Loucy (cell line): ENCODE data around the gene CCDC38.
"Not testable (repeated sequence)": the region's sequence is repeated elsewhere in the genome, so short reads cannot be mapped to it uniquely, and the experiment has no call there.

Source experiments
- EZH2phosphoT487 ChIP-seq: fragments of 200-600 bp; IDR thresholded peaks from 2 replicates; pipeline ENCODE4 v1.6.1; 2018; ENCODE audit warnings: antibody characterized with exemption, mild to moderate bottlenecking, moderate library complexity, borderline replicate concordance
- TF ChIP-seq, protein P1 (sequence below): fragments of 200-600 bp; sonication (generic); conservative IDR thresholded peaks from 2 replicates; pipeline ENCODE4 v1.5.1; 2014; ENCODE audit warnings: mild to moderate bottlenecking, antibody characterized with exemption, low read length

DNA sequence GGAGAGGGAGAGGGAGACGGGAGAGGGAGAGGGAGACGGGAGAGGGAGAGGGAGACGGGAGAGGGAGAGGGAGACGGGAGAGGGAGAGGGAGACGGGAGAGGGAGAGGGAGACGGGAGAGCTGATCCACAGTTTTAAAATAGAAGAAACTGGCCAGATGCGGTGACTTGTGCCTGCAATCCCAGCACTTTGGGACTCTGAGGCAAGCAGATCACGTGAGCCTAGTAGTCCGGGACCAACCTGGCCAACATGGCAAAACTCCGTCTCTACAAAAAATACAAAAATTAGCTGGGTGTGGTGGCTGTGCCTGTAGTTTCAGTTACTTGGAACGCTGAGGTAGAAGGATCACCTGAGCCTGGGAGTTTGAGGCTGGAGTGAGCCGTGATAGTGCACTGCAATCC is 100.0 kb downstream of the CCDC38 start:
- TF ChIP-seq, protein P1, sequence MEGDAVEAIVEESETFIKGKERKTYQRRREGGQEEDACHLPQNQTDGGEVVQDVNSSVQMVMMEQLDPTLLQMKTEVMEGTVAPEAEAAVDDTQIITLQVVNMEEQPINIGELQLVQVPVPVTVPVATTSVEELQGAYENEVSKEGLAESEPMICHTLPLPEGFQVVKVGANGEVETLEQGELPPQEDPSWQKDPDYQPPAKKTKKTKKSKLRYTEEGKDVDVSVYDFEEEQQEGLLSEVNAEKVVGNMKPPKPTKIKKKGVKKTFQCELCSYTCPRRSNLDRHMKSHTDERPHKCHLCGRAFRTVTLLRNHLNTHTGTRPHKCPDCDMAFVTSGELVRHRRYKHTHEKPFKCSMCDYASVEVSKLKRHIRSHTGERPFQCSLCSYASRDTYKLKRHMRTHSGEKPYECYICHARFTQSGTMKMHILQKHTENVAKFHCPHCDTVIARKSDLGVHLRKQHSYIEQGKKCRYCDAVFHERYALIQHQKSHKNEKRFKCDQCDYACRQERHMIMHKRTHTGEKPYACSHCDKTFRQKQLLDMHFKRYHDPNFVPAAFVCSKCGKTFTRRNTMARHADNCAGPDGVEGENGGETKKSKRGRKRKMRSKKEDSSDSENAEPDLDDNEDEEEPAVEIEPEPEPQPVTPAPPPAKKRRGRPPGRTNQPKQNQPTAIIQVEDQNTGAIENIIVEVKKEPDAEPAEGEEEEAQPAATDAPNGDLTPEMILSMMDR: not testable (repeated sequence)
- TF ChIP-seq EZH2phosphoT487: not testable (repeated sequence)
